Hypothalamus (tissue), 51 donors: ENCODE data around the gene HYAL2.
"Not testable (repeated sequence)": the region's sequence is repeated elsewhere in the genome, so short reads cannot be mapped to it uniquely, and the experiment has no call there.

ENCODE experiments used
- DNase-seq, 51 donors: peaks; one replicate each; lab custom pipeline; 2025; lab: John Stamatoyannopoulos, UW

Gene HYAL2

DNA sequence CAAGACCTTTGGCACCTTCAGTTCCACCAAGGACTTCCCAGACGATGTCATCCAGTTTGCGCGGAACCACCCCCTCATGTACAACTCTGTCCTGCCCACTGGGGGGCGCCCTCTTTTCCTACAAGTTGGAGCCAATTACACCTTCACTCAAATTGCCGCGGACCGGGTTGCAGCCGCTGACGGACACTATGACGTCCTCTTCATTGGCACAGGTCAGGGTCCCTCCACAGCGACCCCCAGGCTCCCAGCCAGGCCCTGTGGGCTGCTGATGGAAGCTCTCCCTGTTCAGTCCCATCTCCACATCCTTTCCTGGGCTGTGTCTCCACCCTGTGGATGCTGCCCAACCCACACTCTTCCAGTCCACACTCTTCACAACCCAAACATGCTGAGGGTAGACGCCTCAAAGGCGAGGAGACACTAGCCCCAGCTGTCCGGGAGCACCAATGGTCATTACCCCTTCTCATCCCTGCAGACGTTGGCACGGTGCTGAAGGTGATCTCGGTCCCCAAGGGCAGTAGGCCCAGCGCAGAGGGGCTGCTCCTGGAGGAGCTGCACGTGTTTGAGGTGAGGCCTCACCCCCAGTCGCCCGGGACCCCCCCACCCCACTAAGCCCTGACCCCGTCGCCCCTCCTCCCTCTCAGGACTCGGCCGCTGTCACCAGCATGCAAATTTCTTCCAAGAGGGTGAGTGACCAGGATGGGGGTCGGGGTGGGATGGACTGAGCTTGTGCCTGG lies 48.0 kb downstream of the HYAL2 start:
- peak in 23 of 51 donors; percentile 16 to 61 (median 39) for DNase-seq

DNA sequence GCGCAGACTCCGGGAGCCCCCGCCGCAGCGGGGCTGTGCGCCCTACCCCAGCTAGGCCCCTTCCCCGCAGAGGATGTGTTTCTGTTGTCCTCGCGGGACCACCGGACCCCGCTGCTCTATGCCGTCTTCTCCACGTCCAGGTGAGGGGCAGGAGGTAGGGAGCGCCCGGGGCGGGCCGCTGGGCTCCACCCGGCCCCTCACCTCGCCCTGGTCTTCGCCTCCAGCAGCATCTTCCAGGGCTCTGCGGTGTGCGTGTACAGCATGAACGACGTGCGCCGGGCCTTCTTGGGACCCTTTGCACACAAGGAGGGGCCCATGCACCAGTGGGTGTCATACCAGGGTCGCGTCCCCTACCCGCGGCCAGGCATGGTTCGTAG lies 48.9 kb downstream of the HYAL2 start:
- DNase-seq, result no peak

DNA sequence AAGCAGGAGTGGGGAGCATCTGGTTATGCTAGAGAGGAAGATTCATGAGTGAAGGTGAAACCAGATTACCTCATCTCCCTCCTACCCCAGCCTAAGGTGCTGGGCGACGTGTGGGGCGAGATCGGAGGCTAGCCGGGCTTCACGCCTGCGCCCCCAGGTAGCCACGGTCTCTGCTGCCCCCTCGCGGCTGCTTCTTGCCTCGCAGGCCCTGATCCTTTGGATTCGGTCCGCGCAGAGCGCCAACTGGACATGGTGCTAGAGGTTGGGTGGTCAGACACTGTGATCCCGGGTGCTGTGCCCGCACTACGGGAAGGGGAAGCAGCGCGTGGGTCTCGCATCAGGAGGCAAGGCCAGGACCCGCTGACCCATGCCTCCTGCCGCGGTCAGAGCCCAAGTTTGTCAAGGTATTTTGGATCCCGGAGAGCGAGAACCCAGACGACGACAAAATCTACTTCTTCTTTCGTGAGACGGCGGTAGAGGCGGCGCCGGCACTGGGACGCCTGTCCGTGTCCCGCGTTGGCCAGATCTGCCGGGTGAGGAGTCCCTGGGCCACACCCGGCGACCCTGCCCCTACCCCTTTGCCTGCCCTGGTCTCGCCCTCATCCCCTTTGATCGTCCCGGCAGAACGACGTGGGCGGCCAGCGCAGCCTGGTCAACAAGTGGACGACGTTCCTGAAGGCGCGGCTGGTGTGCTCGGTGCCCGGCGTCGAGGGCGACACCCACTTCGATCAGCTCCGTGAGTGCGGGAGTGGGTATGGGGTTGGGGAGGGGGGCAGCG lies 49.4 kb downstream of the HYAL2 start:
- peak; percentile 44 to 94 (median 80) for DNase-seq

DNA sequence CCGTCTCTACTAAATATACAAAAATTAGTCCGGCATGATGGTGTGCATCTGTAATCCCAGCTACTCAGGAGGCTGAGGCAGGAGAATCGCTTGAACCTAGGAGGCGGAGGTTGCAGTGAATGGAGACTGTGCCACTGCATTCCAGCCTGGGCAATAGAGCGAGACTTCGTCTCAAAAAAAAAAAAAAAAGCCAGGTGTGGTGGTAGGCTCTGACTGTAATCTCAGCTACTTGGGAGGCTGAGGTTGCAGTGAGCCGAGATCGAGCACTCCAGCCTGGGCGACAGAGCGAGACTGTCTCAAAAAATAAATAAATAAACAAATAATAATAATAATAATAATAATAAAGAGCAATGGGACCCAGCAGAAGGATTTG lies 50.0 kb downstream of the HYAL2 start:
- DNase-seq, result not testable (repeated sequence)

DNA sequence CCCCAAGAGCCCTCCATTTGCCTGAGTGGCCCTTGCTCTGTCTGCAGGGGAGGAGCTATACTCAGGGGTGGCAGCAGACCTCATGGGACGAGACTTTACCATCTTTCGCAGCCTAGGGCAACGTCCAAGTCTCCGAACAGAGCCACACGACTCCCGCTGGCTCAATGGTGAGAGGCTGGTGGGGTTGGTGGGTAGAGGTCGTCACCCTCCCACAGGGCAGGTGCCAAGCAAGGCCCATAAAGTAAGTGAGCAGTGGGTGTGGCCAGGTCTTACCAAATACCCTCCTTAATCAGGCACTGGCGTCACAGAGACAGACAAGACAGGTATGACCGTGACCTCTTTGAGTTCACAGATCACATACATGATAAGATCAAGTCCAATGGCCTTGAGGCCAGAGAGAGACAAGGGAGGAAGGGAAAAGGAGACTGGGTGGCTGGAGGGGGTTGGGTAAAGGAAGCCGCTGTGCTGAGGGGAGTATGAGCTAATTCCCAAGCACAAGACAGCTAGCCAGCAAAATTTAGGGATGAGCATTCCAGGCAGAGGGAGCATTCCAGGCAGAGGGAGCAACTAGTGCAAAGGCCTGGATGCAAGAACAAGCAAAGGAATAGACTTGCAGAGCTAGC lies 51.1 kb downstream of the HYAL2 start:
- DNase-seq, result no peak

DNA sequence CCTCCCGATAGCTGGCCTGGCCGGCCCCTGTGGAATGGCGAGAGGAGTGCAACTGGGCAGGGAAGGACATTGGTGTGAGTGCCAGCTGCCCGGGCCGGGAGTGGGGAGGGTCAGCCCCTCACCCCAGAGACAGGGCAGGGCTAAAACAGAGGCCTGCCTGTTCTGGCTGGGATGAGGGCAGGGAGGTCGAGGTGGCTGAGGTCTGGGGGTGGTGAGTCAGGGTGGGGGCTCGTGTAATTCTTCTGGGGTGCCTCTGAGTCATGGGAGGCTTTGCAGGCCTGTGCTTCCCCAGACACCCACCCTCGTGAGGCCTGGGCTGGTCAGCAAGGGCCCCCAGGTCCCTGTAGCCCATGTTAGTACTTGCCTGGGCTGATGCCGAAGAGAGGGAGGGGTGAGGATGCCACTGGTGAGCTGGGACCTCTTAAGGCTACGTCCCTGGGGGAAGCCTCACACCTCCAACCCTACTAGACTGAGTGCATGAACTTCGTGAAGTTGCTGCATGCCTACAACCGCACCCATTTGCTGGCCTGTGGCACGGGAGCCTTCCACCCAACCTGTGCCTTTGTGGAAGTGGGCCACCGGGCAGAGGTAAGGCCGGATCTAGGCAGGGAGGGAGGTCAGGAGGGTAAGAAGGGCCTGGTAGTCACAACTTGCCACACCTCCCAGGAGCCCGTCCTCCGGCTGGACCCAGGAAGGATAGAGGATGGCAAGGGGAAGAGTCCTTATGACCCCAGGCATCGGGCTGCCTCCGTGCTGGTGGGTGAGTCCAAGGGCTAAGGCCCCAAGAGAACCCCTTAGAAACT lies 51.9 kb downstream of the HYAL2 start:
- peak in 9 of 51 donors; percentile 9 to 34 (median 28) for DNase-seq

DNA sequence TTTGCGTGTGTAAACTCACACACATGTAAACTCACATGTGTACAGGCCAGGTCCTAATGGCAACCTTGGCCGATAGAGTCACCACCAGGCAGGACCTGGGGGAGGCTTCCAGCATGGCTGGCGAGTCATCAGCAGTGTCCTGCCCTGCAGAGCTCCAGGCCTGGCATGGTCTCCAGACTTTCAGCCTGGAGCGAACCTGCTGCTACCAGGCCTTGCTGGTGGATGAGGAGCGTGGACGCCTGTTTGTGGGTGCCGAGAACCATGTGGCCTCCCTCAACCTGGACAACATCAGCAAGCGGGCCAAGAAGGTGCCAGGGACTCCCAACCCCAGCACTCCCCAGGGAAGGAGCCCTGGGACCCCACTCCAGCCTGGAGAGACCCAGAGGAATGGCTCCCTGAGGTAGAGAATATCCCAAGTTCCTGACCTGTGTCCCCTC lies 52.5 kb downstream of the HYAL2 start:
- peak in 2 of 51 donors; percentile 26 to 33 for DNase-seq

DNA sequence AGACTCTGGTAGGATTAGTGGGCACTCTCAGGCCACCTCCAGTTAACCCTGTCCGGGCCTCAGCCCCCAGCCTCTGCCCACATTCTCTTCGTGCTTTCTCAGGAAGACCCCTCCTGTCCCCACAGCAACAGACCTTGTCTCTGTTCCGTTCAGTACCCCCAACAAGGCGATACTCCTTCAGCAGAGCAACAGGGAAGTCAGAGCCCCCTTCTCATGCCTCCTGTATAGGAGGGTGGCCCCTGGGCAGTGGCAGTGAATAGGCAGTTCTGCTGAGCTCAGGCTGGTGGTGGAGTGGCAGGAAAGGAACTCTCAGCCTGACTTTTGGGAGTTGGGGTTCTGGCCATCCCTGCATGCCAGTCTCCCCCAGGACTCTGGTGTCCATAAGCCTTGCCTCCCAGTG lies 53.1 kb downstream of the HYAL2 start:
- no peak for DNase-seq

DNA sequence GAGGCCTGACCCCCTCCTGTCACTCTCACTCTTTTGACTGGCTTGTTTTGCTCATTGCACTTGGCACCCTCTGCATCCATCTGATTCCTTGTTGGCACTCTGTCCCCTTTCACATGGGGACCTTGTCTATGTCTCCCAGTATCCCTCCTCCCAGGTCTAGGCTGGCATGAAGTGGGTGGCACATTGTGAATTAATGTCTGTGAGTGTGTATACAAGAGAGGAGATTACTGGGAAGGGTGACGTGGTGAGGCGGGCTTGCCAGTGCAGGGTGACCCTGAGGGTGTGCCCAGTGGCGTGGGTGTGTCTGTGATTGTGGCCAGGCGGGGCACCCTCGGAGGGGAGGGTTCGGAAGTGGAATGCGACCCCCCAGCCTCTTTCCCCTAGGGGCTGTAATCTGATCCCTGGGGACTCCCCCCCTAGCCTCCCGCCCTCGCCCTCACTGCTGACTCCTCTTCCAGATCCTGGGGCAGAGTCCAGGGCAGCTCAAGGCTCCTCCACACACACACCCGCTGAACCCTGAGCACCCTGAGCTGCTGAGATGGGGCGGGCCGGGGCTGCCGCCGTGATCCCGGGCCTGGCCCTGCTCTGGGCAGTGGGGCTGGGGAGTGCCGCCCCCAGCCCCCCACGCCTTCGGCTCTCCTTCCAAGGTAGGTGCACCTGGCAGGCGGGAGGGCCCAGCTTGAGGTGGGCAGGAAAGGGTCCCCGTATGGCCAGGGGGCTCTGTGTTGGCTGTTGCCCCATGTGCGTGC lies 53.7 kb downstream of the HYAL2 start, which contains the start of gene SEMA3B:
TSS of gene SEMA3B (plus strand) at position 445 of the 749 bp plus-strand sequence. CDS start at position 539, 94 bp downstream.
- peak in 30 of 51 donors; percentile 24 to 78 (median 48) for DNase-seq

DNA sequence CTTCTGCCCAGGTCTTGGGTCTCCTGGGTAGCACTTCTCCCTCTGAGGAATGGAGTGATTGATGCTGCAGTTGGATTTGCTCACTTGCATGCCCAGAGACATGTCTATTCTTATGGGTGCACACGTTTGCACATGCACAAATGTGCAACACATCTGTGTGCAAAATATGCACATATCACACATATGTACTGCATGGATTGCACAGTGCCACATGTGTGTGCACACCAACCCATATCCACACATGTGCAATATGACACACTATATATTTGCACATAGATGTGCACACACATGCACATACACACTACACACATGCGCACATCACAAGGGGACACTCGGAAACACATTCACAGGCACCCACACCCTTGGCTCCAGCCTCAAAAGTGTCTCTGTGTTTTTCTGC lies 54.3 kb downstream of the HYAL2 start:
- peak in 1 of 51 donors; percentile 38 for DNase-seq
